A549 (cell line): ENCODE measurements around the gene SLIT3. TPM values are rescaled to one million over a fixed set of nuclear protein-coding genes. Genes with fewer than 3 reads are reported as not detected.

Experiments used
- ATAC-seq, 2 experiments: fragments of 200-7000 bp in 1 of 2; fragments of >200 bp in 1 of 2; cut with Nextera tagmentation in 1 of 2; cut with Tn5 transposase in 1 of 2; 3 replicates each; pipeline versions ENCODE4 v1.8.0 to v1.9.1; 2018 to 2020; ENCODE audit warnings: mild to moderate bottlenecking in 1 of 2, moderate library complexity in 1 of 2
- CTCF ChIA-PET: fragments of 300-600 bp; sonication (Branson Sonifier 250); formaldehyde crosslinking; extraction: SDS; loops from one replicate; lab custom pipeline; 2021; ENCODE audit warnings: antibody characterized with exemption, inconsistent platforms; lab: Yijun Ruan, JAX
- POLR2A ChIA-PET: fragments of 350-600 bp; formaldehyde crosslinking; extraction: SDS; loops from one replicate; lab custom pipeline; 2021; ENCODE audit warnings: antibody characterized with exemption, inconsistent platforms; lab: Yijun Ruan, JAX
- DNase-seq, 2 experiments: peaks; one replicate each; pipeline versions ENCODE4 v3.0.0 to v3.0.0-alpha.2; 2011 to 2016; ENCODE audit warnings: low read depth in 1 of 2, low spot score in 1 of 2
- FAIRE-seq: peaks from 2 replicates; lab custom pipeline; 2011; peaks lifted over from hg19 to GRCh38; lab: Jason Lieb, UNC
- H3K27ac ChIP-seq, 2 experiments: fragments of >200 bp; sonication (Bioruptor Twin); formaldehyde crosslinking; 3 replicates each; pipeline ENCODE4 v1.5.1; 2016 to 2017
- H3K4me1 ChIP-seq: fragments of >200 bp; sonication (Bioruptor Twin); formaldehyde crosslinking; 3 replicates; pipeline ENCODE4 v1.6.1; 2016
- H3K4me2 ChIP-seq: fragments of >200 bp; sonication (Bioruptor Twin); formaldehyde crosslinking; 3 replicates; pipeline ENCODE4 v1.6.1; 2016
- H3K4me3 ChIP-seq: fragments of >200 bp; sonication (Bioruptor Twin); formaldehyde crosslinking; 3 replicates; pipeline ENCODE4 v1.5.1; 2016
- H3K9me3 ChIP-seq: fragments of >200 bp; sonication (Bioruptor Twin); formaldehyde crosslinking; 3 replicates; pipeline ENCODE4 v1.6.1; 2016
- CHD2 ChIP-seq: fragments of 150-350 bp; IDR thresholded peaks from 2 replicates; pipeline ENCODE4 v1.6.1; 2014; ENCODE audit warnings: low read length; ENCODE audit not compliant: partially characterized antibody
- EHF ChIP-seq: fragments of 250-450 bp; sonication (Bioruptor Pico); IDR thresholded peaks from 2 replicates; pipeline ENCODE4 v1.5.0; 2020; ENCODE audit warnings: mild to moderate bottlenecking
- EP300 ChIP-seq, 2 experiments: fragments of >200 bp; sonication (Bioruptor Twin); formaldehyde crosslinking; IDR thresholded peaks; 2 replicates in 1 of 2; 3 replicates in 1 of 2; pipeline ENCODE4 v1.6.1; 2016 to 2017
- FOSL2 ChIP-seq, 2 experiments: fragments of 450-650 bp in 1 of 2; fragments of >200 bp in 1 of 2; sonication (Bioruptor Twin) in 1 of 2; formaldehyde crosslinking; IDR thresholded peaks; 2 replicates each; pipeline versions ENCODE4 v1.5.0 to v1.6.1; 2016 to 2020; ENCODE audit warnings: mild to moderate bottlenecking in 1 of 2, moderate library complexity in 1 of 2
- GATA3 ChIP-seq: IDR thresholded peaks from 2 replicates; pipeline ENCODE4 v1.6.1; 2012; ENCODE audit warnings: borderline replicate concordance
- HDAC2 ChIP-seq: fragments of 200-600 bp; sonication (generic); IDR thresholded peaks from 2 replicates; pipeline ENCODE4 v1.6.1; 2016
- HOXA7 ChIP-seq: fragments of 250-450 bp; sonication (Bioruptor Pico); IDR thresholded peaks from 2 replicates; pipeline ENCODE4 v1.5.0; 2020; ENCODE audit warnings: mild to moderate bottlenecking, moderate library complexity
- HOXB13 ChIP-seq: fragments of 250-450 bp; sonication (Bioruptor Pico); IDR thresholded peaks from 2 replicates; pipeline ENCODE4 v1.5.0; 2020; ENCODE audit warnings: low read depth, mild to moderate bottlenecking, moderate library complexity
- JUNB ChIP-seq: fragments of >200 bp; sonication (Bioruptor Twin); formaldehyde crosslinking; IDR thresholded peaks from 2 replicates; pipeline ENCODE4 v1.6.1; 2016
- KDM1A ChIP-seq: fragments of 200-600 bp; sonication (generic); IDR thresholded peaks from 2 replicates; pipeline ENCODE4 v1.6.1; 2016; ENCODE audit warnings: low read depth, mild to moderate bottlenecking
- KDM5A ChIP-seq: fragments of 200-600 bp; sonication (generic); IDR thresholded peaks from 2 replicates; pipeline ENCODE4 v1.6.1; 2016; ENCODE audit warnings: antibody characterized with exemption, mild to moderate bottlenecking
- MAZ ChIP-seq: fragments of 150-350 bp; IDR thresholded peaks from 2 replicates; pipeline ENCODE4 v1.6.1; 2014; ENCODE audit warnings: antibody characterized with exemption, low read depth, low read length, borderline replicate concordance
- NFE2L2 ChIP-seq: fragments of 150-350 bp; conservative IDR thresholded peaks from 2 replicates; pipeline ENCODE4 v1.6.1; 2014; ENCODE audit warnings: low read length
- PHF8 ChIP-seq: fragments of 200-600 bp; sonication (generic); IDR thresholded peaks from 2 replicates; pipeline ENCODE4 v1.6.1; 2016; ENCODE audit warnings: low read depth, mild to moderate bottlenecking, antibody characterized with exemption, moderate library complexity, borderline replicate concordance
- RFX5 ChIP-seq: fragments of 450-650 bp; IDR thresholded peaks from 2 replicates; pipeline ENCODE4 v1.7.1; 2014; ENCODE audit warnings: antibody characterized with exemption, mild to moderate bottlenecking, moderate library complexity
- RNF2 ChIP-seq: fragments of 200-600 bp; sonication (generic); IDR thresholded peaks from 2 replicates; pipeline ENCODE4 v1.6.1; 2016; ENCODE audit warnings: low read depth, mild to moderate bottlenecking, antibody characterized with exemption, moderate library complexity, borderline replicate concordance
- TFCP2L1 ChIP-seq: fragments of 250-450 bp; sonication (Bioruptor Pico); IDR thresholded peaks from 2 replicates; pipeline ENCODE4 v1.5.0; 2021; ENCODE audit warnings: mild to moderate bottlenecking
- ZSCAN20 ChIP-seq: fragments of 250-450 bp; sonication (Bioruptor Pico); IDR thresholded peaks from 2 replicates; pipeline ENCODE4 v1.8.0; 2022; ENCODE audit warnings: mild to moderate bottlenecking, moderate library complexity
- WGBS: methylation state at CpG from one replicate; pipeline ENCODE4 v1.1.6; 2017; ENCODE audit errors: missing lambda C conversion rate; 5-methylcytosine and 5-hydroxymethylcytosine counted together
- polyA plus RNA-seq, 4 experiments: library from polyadenylated mRNA; depleted of rRNA in 3 of 4; stranded (reverse); fragments of >200 nt; fragmentation: RNase III in 1 of 4; extraction: RNeasy Plus Mini Kit Qiagen cat#74134 plus additional on column Dnase treatment in 1 of 4; gene quantifications; 2 replicates in 3 of 4; 3 replicates in 1 of 4; pipeline ENCODE4 v1.2.3, GENCODE V29; 2011 to 2017
- TF ChIP-seq, protein P1 (sequence below): fragments of 150-350 bp; IDR thresholded peaks from 2 replicates; pipeline ENCODE4 v1.6.1; 2014; ENCODE audit warnings: low read depth, mild to moderate bottlenecking, low read length
- TF ChIP-seq, protein P2 (sequence below): IDR thresholded peaks from 2 replicates; pipeline ENCODE4 v1.6.1; 2012
- TF ChIP-seq, protein P3 (sequence below): fragments of >200 bp; sonication (Bioruptor Twin); formaldehyde crosslinking; IDR thresholded peaks from 3 replicates; pipeline ENCODE4 v1.5.1; 2016
- TF ChIP-seq, protein P4 (sequence below): fragments of 250-450 bp; sonication (Bioruptor Pico); IDR thresholded peaks from 2 replicates; pipeline ENCODE4 v1.5.0; 2021; ENCODE audit warnings: mild to moderate bottlenecking, moderate library complexity, borderline replicate concordance

SLIT3 gene
- polyA plus RNA-seq, 2 of the 4 experiments (the other 2 are of a cell fraction): 12.7 to 22.9 TPM

DNA sequence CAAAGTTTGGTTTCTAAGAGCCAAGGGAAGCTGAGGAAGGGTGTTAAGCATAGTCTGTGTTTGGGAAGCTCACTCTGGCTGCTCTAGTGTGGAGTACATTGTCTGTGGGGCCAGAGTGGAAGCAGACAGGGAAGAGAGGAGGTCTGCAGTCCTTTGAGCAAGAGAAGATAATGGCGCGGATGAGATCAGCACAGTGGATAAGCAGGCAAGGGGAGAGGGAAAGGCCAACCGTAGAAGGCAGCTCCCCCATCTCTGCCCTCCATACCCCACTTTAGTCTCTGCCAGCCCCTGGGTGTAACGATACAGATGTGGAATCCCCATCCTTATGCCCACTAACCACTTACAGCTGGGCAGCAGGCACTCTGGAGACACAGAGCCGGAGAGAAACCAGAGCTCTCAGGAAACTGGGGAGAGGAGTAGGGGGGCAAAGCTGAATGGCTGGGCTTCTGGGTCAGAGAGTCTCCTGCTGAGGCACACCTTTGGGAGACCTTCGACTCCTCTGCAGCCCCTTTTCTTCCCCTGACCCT is 75.0 kb downstream of the SLIT3 start:
- TF ChIP-seq JUNB: no peak
- no peak for TF ChIP-seq GATA3
- TF ChIP-seq RNF2: no peak
- TF ChIP-seq NFE2L2: no peak
- no peak for TF ChIP-seq HOXA7 (CRISPR knock-in tag)
- no peak for TF ChIP-seq PHF8
- TF ChIP-seq, protein P1, sequence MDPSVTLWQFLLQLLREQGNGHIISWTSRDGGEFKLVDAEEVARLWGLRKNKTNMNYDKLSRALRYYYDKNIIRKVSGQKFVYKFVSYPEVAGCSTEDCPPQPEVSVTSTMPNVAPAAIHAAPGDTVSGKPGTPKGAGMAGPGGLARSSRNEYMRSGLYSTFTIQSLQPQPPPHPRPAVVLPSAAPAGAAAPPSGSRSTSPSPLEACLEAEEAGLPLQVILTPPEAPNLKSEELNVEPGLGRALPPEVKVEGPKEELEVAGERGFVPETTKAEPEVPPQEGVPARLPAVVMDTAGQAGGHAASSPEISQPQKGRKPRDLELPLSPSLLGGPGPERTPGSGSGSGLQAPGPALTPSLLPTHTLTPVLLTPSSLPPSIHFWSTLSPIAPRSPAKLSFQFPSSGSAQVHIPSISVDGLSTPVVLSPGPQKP: no peak
- Histone ChIP-seq H3K27ac (no peak overlapping the region), H3K4me1 (peaks cover 8% of the 10 kb centered on the region; the same call in 1 of the 3 replicates), H3K4me3 (no peak overlapping the region), H3K9me3 (no peaks in the 10 kb centered on the region), H3K4me2 (no peak overlapping the region)
- DNase-seq (no peak), FAIRE-seq (no peak), ATAC-seq (no peak)
- WGBS: 90% methylated on average over 6 of the region's 6 CpGs
- POLR2A ChIA-PET: no interaction called here
- CTCF ChIA-PET: no interaction called here

DNA sequence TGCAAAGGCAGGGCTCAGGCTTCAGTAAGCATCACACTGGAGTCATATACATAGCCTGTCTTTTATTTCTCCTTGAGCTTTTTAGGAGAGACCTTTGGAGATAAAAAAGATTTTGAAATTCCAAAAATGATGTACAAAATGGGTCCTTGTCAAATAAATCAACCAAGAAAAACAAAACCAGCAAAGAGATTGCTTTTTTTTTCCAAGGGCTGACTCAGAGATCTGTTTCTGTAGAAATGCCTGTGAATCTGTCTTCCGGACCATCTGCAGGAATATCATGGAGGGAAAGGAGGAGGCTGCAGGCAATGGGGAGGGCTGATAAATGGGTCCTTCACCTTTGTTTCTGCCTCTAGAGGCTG is 77.4 kb downstream of the SLIT3 start:
- no peak overlapping the region for H3K4me2 ChIP-seq
- FAIRE-seq: no peak
- DNase-seq: no peak
- H3K4me3 ChIP-seq: no peak overlapping the region
- ATAC-seq: no peak
- H3K27ac ChIP-seq: no peak overlapping the region
- TF ChIP-seq TFCP2L1 (no peak), MAZ (no peak), FOSL2 (IDR thresholded peaks at IDR 0.05) (no peak), FOSL2 (CRISPR knock-in tag; IDR thresholded peaks at IDR 0.05) (no peak), RFX5 (no peak), CHD2 (no peak), HDAC2 (no peak), PHF8 (no peak), KDM5A (no peak), HOXB13 (CRISPR knock-in tag) (no peak), KDM1A (no peak), HOXA7 (CRISPR knock-in tag) (no peak), EHF (CRISPR knock-in tag) (no peak), ZSCAN20 (CRISPR knock-in tag) (no peak), GATA3 (no peak), EP300 (IDR thresholded peaks at IDR 0.05) (no peak)
- TF ChIP-seq, protein P2, sequence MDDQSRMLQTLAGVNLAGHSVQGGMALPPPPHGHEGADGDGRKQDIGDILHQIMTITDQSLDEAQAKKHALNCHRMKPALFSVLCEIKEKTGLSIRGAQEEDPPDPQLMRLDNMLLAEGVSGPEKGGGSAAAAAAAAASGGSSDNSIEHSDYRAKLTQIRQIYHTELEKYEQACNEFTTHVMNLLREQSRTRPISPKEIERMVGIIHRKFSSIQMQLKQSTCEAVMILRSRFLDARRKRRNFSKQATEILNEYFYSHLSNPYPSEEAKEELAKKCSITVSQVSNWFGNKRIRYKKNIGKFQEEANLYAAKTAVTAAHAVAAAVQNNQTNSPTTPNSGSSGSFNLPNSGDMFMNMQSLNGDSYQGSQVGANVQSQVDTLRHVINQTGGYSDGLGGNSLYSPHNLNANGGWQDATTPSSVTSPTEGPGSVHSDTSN: no peak
- TF ChIP-seq, protein P3, sequence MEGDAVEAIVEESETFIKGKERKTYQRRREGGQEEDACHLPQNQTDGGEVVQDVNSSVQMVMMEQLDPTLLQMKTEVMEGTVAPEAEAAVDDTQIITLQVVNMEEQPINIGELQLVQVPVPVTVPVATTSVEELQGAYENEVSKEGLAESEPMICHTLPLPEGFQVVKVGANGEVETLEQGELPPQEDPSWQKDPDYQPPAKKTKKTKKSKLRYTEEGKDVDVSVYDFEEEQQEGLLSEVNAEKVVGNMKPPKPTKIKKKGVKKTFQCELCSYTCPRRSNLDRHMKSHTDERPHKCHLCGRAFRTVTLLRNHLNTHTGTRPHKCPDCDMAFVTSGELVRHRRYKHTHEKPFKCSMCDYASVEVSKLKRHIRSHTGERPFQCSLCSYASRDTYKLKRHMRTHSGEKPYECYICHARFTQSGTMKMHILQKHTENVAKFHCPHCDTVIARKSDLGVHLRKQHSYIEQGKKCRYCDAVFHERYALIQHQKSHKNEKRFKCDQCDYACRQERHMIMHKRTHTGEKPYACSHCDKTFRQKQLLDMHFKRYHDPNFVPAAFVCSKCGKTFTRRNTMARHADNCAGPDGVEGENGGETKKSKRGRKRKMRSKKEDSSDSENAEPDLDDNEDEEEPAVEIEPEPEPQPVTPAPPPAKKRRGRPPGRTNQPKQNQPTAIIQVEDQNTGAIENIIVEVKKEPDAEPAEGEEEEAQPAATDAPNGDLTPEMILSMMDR: no peak
- TF ChIP-seq, protein P4, sequence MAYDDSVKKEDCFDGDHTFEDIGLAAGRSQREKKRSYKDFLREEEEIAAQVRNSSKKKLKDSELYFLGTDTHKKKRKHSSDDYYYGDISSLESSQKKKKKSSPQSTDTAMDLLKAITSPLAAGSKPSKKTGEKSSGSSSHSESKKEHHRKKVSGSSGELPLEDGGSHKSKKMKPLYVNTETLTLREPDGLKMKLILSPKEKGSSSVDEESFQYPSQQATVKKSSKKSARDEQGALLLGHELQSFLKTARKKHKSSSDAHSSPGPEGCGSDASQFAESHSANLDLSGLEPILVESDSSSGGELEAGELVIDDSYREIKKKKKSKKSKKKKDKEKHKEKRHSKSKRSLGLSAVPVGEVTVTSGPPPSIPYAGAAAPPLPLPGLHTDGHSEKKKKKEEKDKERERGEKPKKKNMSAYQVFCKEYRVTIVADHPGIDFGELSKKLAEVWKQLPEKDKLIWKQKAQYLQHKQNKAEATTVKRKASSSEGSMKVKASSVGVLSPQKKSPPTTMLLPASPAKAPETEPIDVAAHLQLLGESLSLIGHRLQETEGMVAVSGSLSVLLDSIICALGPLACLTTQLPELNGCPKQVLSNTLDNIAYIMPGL: no peak
- TF ChIP-seq, protein P1: no peak
- H3K4me1 ChIP-seq: peaks cover 23% of the 10 kb centered on the region
- POLR2A ChIA-PET: no interaction called here
- H3K9me3 ChIP-seq: no peaks in the 10 kb centered on the region
- CTCF ChIA-PET: interaction anchor here (0.6 to 1.7 kb wide), 3 partner anchors 9 to 236 kb away, joined by 3 to 4 read pairs (median 3); no protein-coding TSS in a partner anchor
- 90% methylated on average over 1 of the region's 1 CpG for WGBS
